HUES64 (cell line): ENCODE results near the gene SLC39A11.

ENCODE experiments used
- H3K27ac ChIP-seq: 2 replicates; pipeline ENCODE4 v1.7.0; 2013; ENCODE audit warnings: low read depth, low read length, inconsistent platforms
- H3K27me3 ChIP-seq: 2 replicates; pipeline ENCODE4 v1.6.1; 2013; ENCODE audit warnings: mild to moderate bottlenecking, low read length; ENCODE audit not compliant: insufficient read depth
- H3K36me3 ChIP-seq: 2 replicates; pipeline ENCODE4 v1.6.1; 2013; ENCODE audit warnings: mild to moderate bottlenecking, low read length; ENCODE audit not compliant: insufficient read depth
- H3K4me1 ChIP-seq: 2 replicates; pipeline ENCODE4 v1.6.1; 2013; ENCODE audit warnings: mild to moderate bottlenecking, low read length, moderate library complexity; ENCODE audit not compliant: insufficient read depth
- H3K4me3 ChIP-seq: 2 replicates; pipeline ENCODE4 v1.5.1; 2013; ENCODE audit warnings: mild to moderate bottlenecking, low read length, moderate library complexity
- H3K9ac ChIP-seq: 2 replicates; pipeline ENCODE4 v1.6.1; 2013; ENCODE audit warnings: mild to moderate bottlenecking, low read depth, low read length
- H3K9me3 ChIP-seq: 2 replicates; pipeline ENCODE4 v1.6.1; 2013; ENCODE audit warnings: low read depth, low read length; ENCODE audit not compliant: insufficient read depth
- WGBS: fragments of 150-250, 120-280 bp; methylation state at CpG from one replicate; pipeline ENCODE4 v1.1.7; 2013; ENCODE audit warnings: missing lambda C conversion rate; 5-methylcytosine and 5-hydroxymethylcytosine counted together

The SLC39A11 gene

GRCh38 chr17:72863526-72864211 is 228.8 kb downstream of the SLC39A11 start:
- H3K27me3 ChIP-seq = no peaks in the 10 kb centered on the region
- no peak overlapping the region for H3K27ac ChIP-seq
- 93% methylated on average over 11 of the region's 11 CpGs for WGBS
- no peak overlapping the region for H3K4me3 ChIP-seq
- H3K9ac ChIP-seq = no peak overlapping the region
- H3K36me3 ChIP-seq = no peaks in the 10 kb centered on the region
- peaks cover 10% of the 10 kb centered on the region; the same call in 1 of the 2 replicates for H3K9me3 ChIP-seq
- H3K4me1 ChIP-seq = no peaks in the 10 kb centered on the region

- 87% methylated on average over 7 of the region's 7 CpGs for WGBS
- H3K9ac ChIP-seq = no peak overlapping the region
These were observed 230.1 kb downstream of the SLC39A11 start for GRCh38 chr17:72862276-72862999.

GRCh38 chr17:72861811-72862210 is 230.7 kb downstream of the SLC39A11 start:
- Histone ChIP-seq H3K27ac (no peak overlapping the region), H3K9ac (no peak overlapping the region), H3K4me3 (no peak overlapping the region), H3K27me3 (no peaks in the 10 kb centered on the region), H3K4me1 (no peaks in the 10 kb centered on the region), H3K9me3 (peaks cover 8% of the 10 kb centered on the region; the same call in 1 of the 2 replicates), H3K36me3 (no peaks in the 10 kb centered on the region)

More at GRCh38 chr17:72862276-72862999, 230.1 kb downstream of the SLC39A11 start:
- Histone ChIP-seq H3K36me3 (no peaks in the 10 kb centered on the region), H3K27ac (no peak overlapping the region), H3K4me3 (no peak overlapping the region), H3K4me1 (no peaks in the 10 kb centered on the region), H3K9me3 (peaks cover 10% of the 10 kb centered on the region; the same call in 1 of the 2 replicates), H3K27me3 (no peaks in the 10 kb centered on the region)

GRCh38 chr17:72860778-72861177 is 231.7 kb downstream of the SLC39A11 start:
- H3K9me3 ChIP-seq = peaks cover under 1% of the 10 kb centered on the region; the same call in 1 of the 2 replicates
- H3K27me3 ChIP-seq = no peaks in the 10 kb centered on the region
- no peaks in the 10 kb centered on the region for H3K4me1 ChIP-seq
- no peak overlapping the region for H3K9ac ChIP-seq
- H3K4me3 ChIP-seq = no peak overlapping the region
- H3K27ac ChIP-seq = no peak overlapping the region
- no peaks in the 10 kb centered on the region for H3K36me3 ChIP-seq
- 90% methylated on average over 3 of the region's 5 CpGs for whole genome bisulfite sequencing

GRCh38 chr17:72858826-72859495 is 233.5 kb downstream of the SLC39A11 start:
- no peaks in the 10 kb centered on the region for H3K9me3 ChIP-seq
- H3K36me3 ChIP-seq = no peaks in the 10 kb centered on the region
- no peak overlapping the region for H3K4me3 ChIP-seq
- no peak overlapping the region for H3K9ac ChIP-seq
- peaks cover 7% of the 10 kb centered on the region; the same call in 1 of the 2 replicates for H3K4me1 ChIP-seq
- H3K27me3 ChIP-seq = no peaks in the 10 kb centered on the region
- H3K27ac ChIP-seq = no peak overlapping the region

GRCh38 chr17:72853440-72854415 is 238.8 kb downstream of the SLC39A11 start:
- Histone ChIP-seq H3K27ac (no peak overlapping the region), H3K27me3 (no peaks in the 10 kb centered on the region), H3K4me1 (peaks cover 7% of the 10 kb centered on the region; the same call in 1 of the 2 replicates), H3K9me3 (no peaks in the 10 kb centered on the region), H3K36me3 (no peaks in the 10 kb centered on the region), H3K4me3 (no peak overlapping the region), H3K9ac (no peak overlapping the region)
- WGBS = 82% methylated on average over 17 of the region's 17 CpGs

- H3K27ac ChIP-seq = no peak overlapping the region
- H3K9me3 ChIP-seq = no peaks in the 10 kb centered on the region
- H3K4me3 ChIP-seq = no peak overlapping the region
- peaks cover 7% of the 10 kb centered on the region; the same call in 1 of the 2 replicates for H3K4me1 ChIP-seq
- H3K36me3 ChIP-seq = no peaks in the 10 kb centered on the region
- no peak overlapping the region for H3K9ac ChIP-seq
- WGBS = 93% methylated on average over 5 of the region's 5 CpGs
- H3K27me3 ChIP-seq = no peaks in the 10 kb centered on the region
These were observed 240.1 kb downstream of the SLC39A11 start for GRCh38 chr17:72852277-72852938.

GRCh38 chr17:72850410-72851118 is 241.9 kb downstream of the SLC39A11 start:
- 89% methylated on average over 10 of the region's 10 CpGs for WGBS
- Histone ChIP-seq H3K4me1 (peaks cover 7% of the 10 kb centered on the region; the same call in 1 of the 2 replicates), H3K9ac (no peak overlapping the region), H3K9me3 (no peaks in the 10 kb centered on the region), H3K4me3 (no peak overlapping the region), H3K36me3 (no peaks in the 10 kb centered on the region), H3K27ac (no peak overlapping the region), H3K27me3 (no peaks in the 10 kb centered on the region)

- no peaks in the 10 kb centered on the region for H3K9me3 ChIP-seq
- H3K9ac ChIP-seq = no peak overlapping the region
- H3K4me3 ChIP-seq = no peak overlapping the region
- WGBS = 83% methylated on average over 1 of the region's 1 CpG
- H3K27ac ChIP-seq = no peak overlapping the region
- no peaks in the 10 kb centered on the region for H3K4me1 ChIP-seq
- no peaks in the 10 kb centered on the region for H3K27me3 ChIP-seq
- no peaks in the 10 kb centered on the region for H3K36me3 ChIP-seq
These were observed 246.1 kb downstream of the SLC39A11 start for GRCh38 chr17:72846399-72846798.

- Histone ChIP-seq H3K27ac (no peak overlapping the region), H3K9ac (no peak overlapping the region), H3K4me1 (no peaks in the 10 kb centered on the region), H3K9me3 (no peaks in the 10 kb centered on the region), H3K27me3 (no peaks in the 10 kb centered on the region), H3K36me3 (no peaks in the 10 kb centered on the region), H3K4me3 (no peak overlapping the region)
- WGBS = 93% methylated on average over 6 of the region's 6 CpGs
These were observed 248.9 kb downstream of the SLC39A11 start for GRCh38 chr17:72843591-72843990.
